ENCODE measurements around the gene PHC2. TPM values are rescaled to one million over a fixed set of nuclear protein-coding genes. Genes with fewer than 3 reads are reported as not detected.

The PHC2 gene
- total RNA-seq, 2 donors from 2014 or later: 60.6 to 74.8 TPM

DNA sequence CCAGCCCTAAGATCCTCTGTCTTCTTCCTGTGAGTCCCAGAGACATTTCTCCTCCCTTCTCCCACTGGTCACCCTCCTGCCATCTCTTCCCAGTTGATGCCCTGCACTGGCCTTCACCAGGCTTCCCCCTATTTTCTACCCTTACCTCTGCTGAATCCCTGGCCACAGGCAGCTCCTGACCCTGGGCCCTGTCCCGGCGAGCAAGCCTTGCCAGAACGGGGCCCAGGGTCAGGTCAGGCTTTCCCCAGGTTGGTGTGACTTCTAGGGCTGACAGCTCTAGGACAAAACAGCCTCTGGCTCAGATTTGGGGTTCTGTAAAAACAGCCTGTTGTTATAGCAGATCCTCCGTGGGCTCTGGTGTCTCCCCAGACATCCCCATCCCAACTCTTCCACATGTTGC, 57.3 kb downstream of the PHC2 start:
- Histone ChIP-seq H3K4me1 (no peaks in the 10 kb centered on the region), H3K9ac (ENCODE audit: low read depth in 2 of 2, low read length in 2 of 2) (no peak overlapping the region), H3K27ac (no peak overlapping the region), H3K27me3 (no peaks in the 10 kb centered on the region), H3K36me3 (no peaks in the 10 kb centered on the region), H3K9me3 (no peaks in the 10 kb centered on the region), H3K4me3 (no peak overlapping the region)
- intact Hi-C loops (cut with DNase I): no loop called here
- no peak for TF ChIP-seq CTCF (IDR thresholded peaks at IDR 0.05)
- no peak for DNase-seq

DNA sequence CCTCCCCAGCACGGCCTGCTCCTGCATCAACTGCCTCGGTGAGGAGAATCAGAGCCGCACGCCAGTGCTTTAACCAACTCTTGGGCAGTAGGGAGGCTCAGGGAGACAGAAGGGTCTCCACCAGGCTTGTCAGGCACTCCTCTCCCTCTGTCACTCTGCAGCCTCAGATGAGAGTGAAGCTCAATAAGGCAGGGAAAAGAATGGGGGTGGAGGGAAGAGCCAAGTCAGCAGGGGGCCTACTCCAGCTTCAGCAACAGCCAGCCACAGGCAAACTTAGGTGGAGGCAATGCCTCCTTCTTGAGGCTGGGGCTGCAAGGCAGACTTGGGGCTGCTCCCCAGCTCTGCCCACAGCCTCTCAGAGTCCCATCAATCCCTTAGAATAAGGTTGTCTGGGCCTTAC, 58.2 kb downstream of the PHC2 start:
- no peak for TF ChIP-seq CTCF (IDR thresholded peaks at IDR 0.05)
- no peak overlapping the region for H3K27ac ChIP-seq
- no peaks in the 10 kb centered on the region for H3K27me3 ChIP-seq
- H3K4me3 ChIP-seq: no peak overlapping the region
- no peak overlapping the region for H3K9ac ChIP-seq (ENCODE audit: low read depth in 2 of 2, low read length in 2 of 2)
- no peak for DNase-seq
- intact Hi-C loops (cut with DNase I): no loop called here
- no peaks in the 10 kb centered on the region for H3K4me1 ChIP-seq
- H3K36me3 ChIP-seq: no peaks in the 10 kb centered on the region
- no peaks in the 10 kb centered on the region for H3K9me3 ChIP-seq

- H3K4me1 ChIP-seq: no peaks in the 10 kb centered on the region
- H3K9ac ChIP-seq (ENCODE audit: low read depth in 2 of 2, low read length in 2 of 2): no peak overlapping the region
- H3K27me3 ChIP-seq: no peaks in the 10 kb centered on the region
- H3K9me3 ChIP-seq: no peaks in the 10 kb centered on the region
- no peak for TF ChIP-seq CTCF (IDR thresholded peaks at IDR 0.05)
- DNase-seq: no peak
- H3K36me3 ChIP-seq: no peaks in the 10 kb centered on the region
- no peak overlapping the region for H3K27ac ChIP-seq
- intact Hi-C loops (cut with DNase I): no loop called here
- no peak overlapping the region for H3K4me3 ChIP-seq
Observed at GRCh38 chr1:33372162-33372561, 58.7 kb downstream of the PHC2 start.

GRCh38 chr1:33371334-33371733, 59.6 kb downstream of the PHC2 start:
- no peaks in the 10 kb centered on the region for H3K36me3 ChIP-seq
- no peaks in the 10 kb centered on the region for H3K4me1 ChIP-seq
- DNase-seq: no peak
- no peak overlapping the region for H3K27ac ChIP-seq
- intact Hi-C loops (cut with DNase I): no loop called here
- no peak overlapping the region for H3K4me3 ChIP-seq
- H3K9ac ChIP-seq (ENCODE audit: low read depth in 2 of 2, low read length in 2 of 2): no peak overlapping the region
- H3K27me3 ChIP-seq: no peaks in the 10 kb centered on the region
- H3K9me3 ChIP-seq: no peaks in the 10 kb centered on the region
- no peak for TF ChIP-seq CTCF (IDR thresholded peaks at IDR 0.05)

- intact Hi-C loops (cut with DNase I): no loop called here
- Histone ChIP-seq H3K27ac (no peak overlapping the region), H3K27me3 (no peaks in the 10 kb centered on the region), H3K4me1 (no peaks in the 10 kb centered on the region), H3K4me3 (no peak overlapping the region), H3K9ac (ENCODE audit: low read depth in 2 of 2, low read length in 2 of 2) (no peak overlapping the region), H3K9me3 (no peaks in the 10 kb centered on the region), H3K36me3 (no peaks in the 10 kb centered on the region)
- no peak for DNase-seq
- TF ChIP-seq CTCF (IDR thresholded peaks at IDR 0.05): no peak
Observed at GRCh38 chr1:33370827-33371226, 60.1 kb downstream of the PHC2 start.

DNA sequence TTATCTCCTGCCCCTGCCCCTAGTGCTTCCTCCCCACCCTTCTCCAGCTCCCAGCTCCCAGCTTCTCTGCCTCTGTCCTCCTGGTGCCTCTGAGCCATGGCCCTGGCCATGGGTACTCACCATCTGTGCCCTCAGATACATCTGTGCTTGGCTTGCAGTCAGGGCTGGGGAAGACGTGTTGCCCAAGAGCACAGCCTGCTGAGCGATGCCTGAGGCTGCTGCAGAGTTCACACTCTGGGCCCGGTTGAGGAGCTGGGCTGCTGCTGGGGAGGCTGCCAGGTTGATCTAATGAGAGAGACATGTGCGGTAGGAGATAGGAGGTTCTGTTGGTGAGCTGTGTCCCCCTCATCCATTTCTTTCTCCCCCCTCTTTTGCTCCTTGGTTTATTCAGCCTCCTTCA, 60.6 kb downstream of the PHC2 start:
- H3K4me3 ChIP-seq: no peak overlapping the region
- H3K27ac ChIP-seq: no peak overlapping the region
- H3K36me3 ChIP-seq: no peaks in the 10 kb centered on the region
- H3K27me3 ChIP-seq: no peaks in the 10 kb centered on the region
- no peak for TF ChIP-seq CTCF (IDR thresholded peaks at IDR 0.05)
- H3K9ac ChIP-seq (ENCODE audit: low read depth in 2 of 2, low read length in 2 of 2): no peak overlapping the region
- no peak for DNase-seq
- H3K4me1 ChIP-seq: no peaks in the 10 kb centered on the region
- H3K9me3 ChIP-seq: no peaks in the 10 kb centered on the region
- intact Hi-C loops (cut with DNase I): no loop called here

All from colonic mucosa (tissue), 4 donors.